ENCODE measurements around the gene HAPSTR1.

- no peak for TF ChIP-seq CTCF (IDR thresholded peaks at IDR 0.05)
- TF ChIP-seq POLR2A (IDR thresholded peaks at IDR 0.05) = no peak
Observed at GRCh38 chr16:9070254-9070653, 21.2 kb upstream of the HAPSTR1 start.

All from heart left ventricle (tissue), 13 donors.